Tongue (tissue), 2 donors: ENCODE measurements around the gene OSBPL8. TPM values are rescaled to one million over a fixed set of nuclear protein-coding genes. Genes with fewer than 3 reads are reported as not detected.
A peak's percentile ranks its signal among the peaks of the same experiment; 100 is the strongest.
"Not testable (repeated sequence)": the region's sequence is repeated elsewhere in the genome, so short reads cannot be mapped to it uniquely, and the experiment has no call there.

Experiments
- DNase-seq: peaks from one replicate; pipeline ENCODE4 v3.0.0-alpha.2; 2015
- total RNA-seq: library from RNA; depleted of rRNA; stranded (reverse); fragments of >200 nt; gene quantifications from one replicate; pipeline ENCODE4 v1.2.3, GENCODE V29; 2014

Gene OSBPL8
- total RNA-seq, 1 donor from 2014 or later: 92.3 TPM

DNA sequence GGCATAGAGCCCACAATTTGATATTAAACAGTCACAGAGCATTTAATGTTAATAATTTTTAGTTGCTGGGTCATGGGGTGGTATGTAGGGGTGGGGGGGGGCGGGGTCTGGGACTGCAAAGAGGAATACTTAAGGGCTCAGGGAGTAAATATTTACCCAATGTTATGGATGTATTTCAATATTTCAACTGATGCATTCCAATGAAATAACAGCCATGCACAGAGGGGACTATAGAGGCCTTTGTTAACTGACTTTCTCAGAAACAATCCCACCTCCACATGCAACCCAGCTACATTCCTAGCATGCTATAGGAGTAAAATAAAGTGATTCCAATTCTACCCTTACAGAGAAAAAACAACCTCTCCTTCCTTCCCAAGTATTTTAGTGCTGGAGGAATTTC, 203.5 kb downstream of the OSBPL8 start:
- no peak for DNase-seq

DNA sequence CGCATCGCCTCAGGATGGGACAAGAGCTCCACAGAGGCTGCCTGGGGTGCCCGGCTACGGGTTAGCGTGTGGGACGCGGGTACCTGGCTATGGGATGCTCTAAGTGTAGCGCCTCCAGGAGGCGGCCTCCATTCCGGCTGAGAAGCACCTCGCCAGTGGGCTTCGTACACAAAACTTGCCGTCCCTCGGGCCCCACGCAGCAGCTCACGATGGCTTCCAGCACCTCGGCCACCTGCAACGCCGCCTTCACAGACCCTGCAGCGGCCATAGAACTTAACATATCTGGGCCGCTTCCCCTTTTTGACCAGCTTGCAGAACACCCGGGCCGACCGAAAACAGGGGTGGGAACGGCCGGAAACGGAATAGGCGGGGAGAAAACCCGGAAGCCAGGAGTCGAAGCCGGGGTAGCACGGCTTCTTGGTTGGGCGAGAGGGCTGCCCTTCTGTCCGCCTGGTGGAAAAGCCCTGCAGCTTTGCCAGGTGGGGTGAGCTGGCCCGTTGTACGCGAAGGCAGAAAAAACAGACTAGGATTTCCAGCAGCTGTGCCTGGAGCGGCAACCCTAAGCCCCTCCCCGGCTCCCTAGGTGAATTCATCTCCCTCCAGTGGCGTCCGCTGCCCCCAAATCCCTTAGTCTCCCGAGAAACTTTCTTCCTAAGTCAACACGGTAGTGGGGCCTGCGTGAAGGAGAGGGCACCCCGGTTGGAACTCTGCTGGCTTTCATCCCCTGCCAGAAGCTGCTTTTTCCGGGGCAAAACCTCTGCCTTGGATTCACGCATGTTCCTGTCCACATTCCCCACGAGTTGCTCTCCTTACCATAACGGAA, 211.3 kb downstream of the OSBPL8 start, which contains the start of gene BBS10:
TSS of gene BBS10 (minus strand) at position 337 of the 823 bp plus-strand sequence. CDS start at position 280, 57 bp downstream.
- peak; percentile 96 for DNase-seq

DNA sequence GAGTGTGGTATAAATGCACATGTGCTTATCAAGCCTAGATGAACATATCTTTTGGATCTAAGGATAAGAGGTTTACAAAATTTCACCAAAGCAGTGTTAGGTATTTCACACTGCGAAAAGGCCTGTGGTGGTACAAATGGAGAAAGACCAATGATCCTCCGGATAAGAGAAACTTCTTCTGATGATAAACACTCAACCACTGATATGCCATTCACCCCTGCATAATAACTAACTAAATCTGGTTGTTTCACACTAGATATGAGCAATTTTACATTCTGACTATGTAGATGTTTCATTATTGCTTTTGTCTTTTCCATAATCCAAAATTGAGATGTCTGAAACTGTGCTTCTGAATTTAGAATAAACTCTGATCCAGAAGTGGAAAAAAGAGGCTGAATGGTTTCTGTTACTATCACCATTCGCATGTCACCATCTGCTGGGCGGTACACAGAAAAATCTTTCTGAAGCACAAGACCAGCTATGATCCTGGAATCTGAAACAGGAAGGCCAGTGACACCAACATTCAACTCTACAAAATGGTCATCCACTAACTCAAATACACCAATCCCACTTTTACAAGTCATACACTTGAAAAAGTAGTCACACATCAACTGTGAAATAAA, 212.7 kb downstream of the OSBPL8 start:
- peak; percentile 71 for DNase-seq

DNA sequence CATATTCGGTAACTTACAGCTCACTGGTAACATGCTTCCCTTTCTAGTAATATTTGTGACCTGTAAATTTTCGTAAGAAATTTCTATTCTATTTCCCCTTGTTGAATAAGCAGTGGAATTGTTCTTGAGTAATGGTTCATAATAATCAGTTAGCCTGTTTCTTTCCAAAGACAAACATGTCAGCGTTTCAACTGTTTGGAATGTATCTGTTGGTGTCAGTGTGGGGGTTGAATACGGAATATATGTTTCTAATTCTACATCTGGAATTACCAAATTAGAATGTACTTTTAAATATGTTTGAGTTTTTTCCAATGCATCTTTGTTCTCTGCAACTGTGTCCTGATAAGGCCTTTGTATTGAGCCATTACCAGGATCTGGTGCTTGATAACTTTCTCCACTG, 213.3 kb downstream of the OSBPL8 start:
- no peak for DNase-seq

DNA sequence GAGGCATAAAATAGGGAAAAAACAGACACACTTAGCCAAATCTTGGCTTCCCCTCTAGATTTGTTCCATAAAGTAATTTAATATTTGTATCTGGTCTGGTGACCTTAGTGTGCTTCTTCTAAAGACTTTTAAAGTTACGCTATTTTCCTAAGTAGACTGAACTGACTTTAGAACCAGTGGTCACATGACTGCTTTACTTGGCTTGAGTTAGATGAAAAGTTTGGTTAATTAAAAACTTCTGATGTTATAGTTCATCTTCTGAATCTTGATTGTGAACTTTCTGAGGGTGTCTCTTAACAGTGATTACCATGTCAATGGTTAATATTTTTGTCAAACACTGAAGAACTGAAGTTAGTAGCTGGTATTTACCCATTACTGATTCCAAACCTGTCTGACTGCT, 214.0 kb downstream of the OSBPL8 start:
- no peak for DNase-seq

DNA sequence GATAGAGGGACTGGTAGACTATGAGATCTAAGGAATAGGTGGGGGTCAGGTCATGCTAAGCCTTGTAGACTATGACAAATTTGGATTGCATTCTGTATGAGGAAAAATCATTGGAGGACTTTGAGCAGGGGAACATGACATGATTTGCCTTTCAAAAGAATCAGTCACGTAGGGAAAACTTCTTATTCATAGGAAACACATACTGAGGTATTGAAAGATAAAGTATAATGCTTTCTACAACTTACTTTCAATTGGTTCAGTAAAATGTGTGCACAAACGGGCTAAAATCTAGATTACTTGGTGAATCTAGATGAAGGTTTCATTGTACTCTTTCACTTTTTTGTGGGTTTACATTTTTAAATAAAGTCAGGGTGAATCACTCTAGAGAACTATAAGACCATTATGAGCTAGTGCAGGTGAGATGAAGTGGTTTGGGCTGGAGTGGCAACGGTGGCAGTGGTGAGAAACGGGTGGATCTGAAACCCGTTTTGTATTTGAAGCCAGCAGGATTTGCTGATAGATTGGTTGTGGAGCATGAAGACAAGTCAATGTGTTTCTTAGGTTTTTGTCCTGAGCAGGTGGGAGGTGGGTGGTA, 218.0 kb downstream of the OSBPL8 start:
- no peak for DNase-seq

DNA sequence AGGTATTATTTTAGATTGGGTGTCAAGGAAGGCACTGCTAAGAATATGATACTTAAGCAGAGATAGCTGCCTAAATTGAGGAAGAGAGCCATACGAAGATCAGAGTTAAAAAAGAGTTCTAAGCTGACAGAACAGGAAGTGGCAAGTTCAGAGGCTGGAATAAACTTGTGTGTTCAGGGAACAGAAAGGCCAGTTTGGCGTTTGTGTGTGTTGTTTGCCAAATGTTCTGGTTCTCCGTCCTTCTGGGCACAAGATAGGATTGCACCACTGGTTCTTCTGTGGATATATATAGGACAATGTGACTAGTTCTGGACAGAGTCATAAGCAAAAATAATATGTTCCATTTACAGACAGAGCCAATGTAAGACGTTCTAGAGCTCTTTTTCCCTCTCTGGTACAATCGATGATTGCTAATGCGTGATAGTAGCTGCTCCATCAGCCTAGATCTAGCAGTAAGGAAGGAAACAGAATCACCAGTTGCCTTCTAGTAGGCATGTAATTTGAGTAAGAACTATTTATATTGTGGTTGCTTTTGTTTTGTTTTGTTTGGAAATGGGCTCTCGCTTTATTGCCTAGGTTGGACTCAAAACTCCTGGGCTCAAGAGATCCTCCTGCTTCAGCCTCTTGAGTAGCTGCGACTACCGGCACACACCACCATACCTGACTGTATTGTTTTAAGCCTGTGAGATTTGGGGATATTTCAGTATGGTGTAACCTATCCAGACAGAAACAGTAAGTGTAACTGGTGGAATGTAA, 218.7 kb downstream of the OSBPL8 start:
- DNase-seq: no peak

DNA sequence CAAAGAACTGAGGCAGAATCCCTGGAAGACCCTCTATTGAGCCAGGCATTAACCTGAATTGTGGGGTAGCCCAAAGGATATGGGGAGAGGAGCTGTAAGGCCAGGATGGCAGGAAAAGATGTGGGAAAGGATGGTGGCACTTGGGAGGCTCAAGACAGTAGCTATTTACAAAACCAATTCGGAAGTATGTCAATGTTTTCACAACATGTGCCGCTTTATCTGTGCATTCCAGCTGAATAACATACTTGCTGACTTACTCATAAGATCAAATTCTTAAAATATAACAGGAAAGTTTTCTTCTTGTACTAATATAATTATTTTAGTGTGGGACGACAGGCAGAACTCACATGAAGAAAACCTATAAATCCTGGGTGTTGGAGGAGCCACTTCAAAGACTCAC, 222.0 kb downstream of the OSBPL8 start:
- no peak for DNase-seq

DNA sequence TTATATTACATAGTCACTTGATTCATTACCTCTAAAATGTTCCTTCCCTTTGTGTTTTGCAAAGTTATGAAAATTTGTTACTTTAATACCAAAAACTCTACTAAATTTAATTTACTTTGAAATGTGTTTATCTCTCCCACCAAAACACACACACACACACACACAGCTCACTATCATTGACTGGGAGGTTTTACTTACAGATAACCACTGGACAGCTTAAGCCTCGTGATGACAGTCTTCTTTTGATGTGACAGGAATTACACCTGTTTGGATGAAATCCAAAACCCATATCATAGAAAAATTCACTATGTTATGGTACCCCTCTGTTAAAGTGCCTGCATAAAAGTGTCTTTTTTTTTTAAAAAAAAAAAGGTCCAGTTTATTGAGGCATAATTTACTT, 227.0 kb downstream of the OSBPL8 start:
- no peak for DNase-seq

DNA sequence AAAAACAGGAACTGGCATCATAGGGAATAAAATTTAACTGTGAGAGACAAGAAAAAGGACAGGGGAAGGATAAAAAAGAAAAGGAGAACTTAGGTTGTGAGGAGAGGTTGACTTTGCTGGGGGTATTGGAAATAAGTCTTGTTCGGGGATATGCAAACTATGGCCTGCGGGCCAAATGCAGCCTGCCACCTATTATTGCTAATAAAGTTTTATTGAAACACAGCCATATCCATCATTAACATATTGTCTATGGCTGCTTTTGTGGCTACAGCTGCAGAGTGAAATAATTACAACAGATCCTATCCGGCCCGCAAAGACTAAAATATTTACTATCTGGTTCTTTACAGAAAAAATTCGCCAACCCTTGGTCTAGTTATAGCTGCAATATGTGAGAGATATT, 230.0 kb downstream of the OSBPL8 start:
- no peak for DNase-seq

DNA sequence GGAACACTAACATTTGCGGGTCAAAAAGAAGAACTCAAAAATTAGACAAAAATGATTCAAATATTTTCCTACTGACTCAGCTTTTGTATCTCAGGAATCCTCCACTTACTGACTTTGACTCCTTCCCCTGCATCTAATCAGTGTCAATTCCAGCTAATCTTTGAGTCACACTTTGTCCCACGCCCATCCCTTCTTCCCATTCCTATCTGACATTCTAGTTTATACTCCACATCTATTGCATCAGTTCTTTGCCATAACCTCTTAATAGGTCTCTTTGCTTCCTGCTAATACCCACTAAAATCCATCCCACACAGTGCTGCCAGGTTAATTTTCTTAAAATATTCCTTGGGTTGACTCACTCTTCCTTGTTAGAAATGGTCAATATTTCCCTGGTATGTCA, 230.4 kb downstream of the OSBPL8 start:
- DNase-seq: no peak

DNA sequence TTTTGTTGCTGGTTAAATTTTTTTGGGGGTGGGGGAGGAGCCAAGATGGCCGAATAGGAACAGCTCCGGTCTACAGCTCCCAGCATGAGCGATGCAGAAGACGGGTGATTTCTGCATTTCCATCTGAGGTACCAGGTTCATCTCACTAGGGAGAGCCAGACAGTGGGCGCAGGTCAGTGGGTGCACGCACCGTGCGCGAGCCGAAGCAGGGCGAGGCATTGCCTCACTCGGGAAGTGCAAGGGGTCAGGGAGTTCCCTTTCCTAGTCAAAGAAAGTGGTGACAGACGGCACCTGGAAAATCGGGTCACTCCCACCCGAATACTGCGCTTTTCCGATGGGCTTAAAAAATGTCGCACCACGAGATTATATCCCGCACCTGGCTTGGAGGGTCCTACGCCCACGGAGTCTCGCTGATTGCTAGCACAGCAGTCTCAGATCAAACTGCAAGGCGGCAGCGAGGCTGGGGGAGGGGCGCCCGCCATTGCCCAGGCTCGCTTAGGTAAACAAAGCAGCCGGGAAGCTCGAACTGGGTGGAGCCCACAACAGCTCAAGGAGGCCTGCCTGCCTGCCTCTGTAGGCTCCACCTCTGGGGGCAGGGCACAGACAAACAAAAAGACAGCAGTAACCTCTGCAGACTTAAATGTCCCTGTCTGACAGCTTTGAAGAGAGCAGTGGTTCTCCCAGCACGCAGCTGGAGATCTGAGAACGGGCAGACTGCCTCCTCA, 239.8 kb downstream of the OSBPL8 start:
- not testable (repeated sequence) for DNase-seq

DNA sequence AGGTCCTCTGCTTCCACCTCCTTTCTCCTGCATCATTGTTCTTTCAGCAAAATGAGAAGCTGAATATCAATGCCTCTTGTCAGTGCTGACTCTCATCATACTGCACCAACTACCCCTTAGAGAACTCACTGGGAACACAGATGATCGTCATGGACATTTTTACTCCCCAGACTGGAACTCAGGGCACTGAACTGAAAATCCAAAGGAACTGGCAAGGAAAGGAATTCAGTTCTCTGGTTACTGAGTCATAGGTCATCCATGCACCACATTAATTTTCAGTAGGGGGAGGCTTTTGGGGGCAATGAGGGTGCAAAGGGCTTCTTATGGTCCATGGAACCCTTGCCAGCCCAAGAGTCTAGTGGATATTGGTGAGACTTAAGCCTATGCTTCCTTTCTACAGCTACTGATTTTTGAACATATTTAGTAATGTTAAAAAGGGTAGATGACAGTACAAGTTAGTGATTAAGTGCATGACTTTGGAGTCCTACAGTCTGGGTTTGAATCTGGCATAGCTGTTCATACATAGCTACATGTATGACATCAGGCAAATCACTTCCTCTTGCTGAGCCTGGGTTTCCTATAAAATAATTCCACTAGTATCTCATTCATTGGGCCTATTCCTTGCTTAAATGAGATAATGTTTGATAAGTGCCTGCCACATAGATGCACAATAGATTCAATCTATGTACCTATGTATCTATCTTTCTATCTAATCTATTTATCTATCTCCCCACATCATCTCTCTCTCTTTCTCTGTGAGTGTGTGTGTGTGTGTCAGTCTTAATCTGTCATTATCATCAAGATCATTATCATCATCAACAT, 240.6 kb downstream of the OSBPL8 start:
- DNase-seq: no peak

DNA sequence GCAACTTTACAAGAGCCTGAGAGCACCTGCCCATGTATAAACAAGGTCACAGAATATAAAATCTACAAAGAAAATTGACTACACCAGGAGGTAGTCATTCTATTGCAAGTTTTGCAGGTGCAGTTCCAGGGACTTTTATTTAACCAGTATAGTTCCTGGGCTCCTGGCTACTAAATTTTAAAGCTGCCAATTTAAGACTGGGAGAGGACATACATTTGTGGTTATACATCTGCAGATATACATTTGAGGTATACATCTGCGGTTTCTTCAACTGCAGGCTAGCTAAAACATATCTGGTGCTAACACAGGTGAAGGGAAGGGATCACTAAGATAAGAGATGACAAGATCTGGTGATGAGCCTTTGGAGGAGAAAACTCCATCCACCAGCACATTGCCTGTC, 241.6 kb downstream of the OSBPL8 start:
- no peak for DNase-seq

DNA sequence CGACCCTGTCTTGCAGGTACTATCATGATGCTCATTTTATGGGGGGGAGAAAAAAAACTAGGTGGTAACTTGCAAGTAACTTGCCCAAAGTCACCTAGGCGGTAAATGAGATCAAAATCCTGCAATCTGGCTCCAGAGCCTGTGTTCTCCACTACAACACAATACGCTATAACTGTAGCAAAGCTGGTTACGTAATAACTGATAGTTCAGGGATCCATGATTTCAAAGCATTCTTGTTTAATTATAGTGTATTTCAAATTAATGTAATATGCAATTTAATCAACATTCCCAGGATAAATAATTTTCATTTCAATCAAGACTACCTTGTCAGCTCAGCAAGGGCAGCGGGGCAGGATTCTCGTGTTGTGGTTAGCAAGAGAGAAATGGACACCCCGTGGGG, 243.1 kb downstream of the OSBPL8 start:
- DNase-seq: no peak

DNA sequence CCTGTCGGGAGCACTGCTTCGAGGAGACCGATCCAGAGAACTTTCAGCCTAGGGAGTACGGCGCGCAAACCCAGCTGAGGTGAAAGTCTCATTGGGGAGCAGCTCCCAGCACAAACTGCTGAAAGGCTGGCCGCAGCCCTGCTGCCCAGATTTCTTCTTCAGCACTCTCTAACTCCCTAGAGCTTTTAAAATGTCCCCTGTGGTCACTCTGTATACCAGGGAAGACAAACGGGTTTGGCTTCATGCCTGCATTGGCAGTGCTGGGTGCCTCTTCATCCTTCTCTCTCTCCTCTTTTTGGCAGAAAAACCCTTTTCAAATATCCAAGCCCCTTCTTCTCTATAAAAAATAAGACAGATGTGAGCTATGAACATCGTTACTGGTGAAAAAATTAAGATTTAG, 246.3 kb downstream of the OSBPL8 start:
- no peak for DNase-seq

DNA sequence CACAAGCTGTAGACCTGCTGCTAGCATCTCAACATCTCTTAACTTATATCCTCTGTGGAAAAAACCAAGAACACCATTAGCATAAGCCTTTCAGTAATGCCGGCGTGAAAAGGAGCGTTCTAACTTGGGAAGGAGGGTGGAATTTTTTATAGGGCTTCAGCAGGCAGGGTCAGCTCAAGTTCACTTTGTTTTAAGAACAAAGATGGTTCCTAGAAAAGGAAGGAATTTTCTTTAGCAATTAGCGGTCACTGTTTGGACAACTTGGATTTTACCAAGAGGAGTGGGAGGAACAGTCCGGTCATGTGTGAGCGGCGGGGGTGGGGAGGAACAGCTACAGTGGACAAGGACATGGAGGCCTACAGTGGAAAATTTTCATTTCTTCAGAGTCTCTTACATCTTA, 247.3 kb downstream of the OSBPL8 start:
- no peak for DNase-seq

DNA sequence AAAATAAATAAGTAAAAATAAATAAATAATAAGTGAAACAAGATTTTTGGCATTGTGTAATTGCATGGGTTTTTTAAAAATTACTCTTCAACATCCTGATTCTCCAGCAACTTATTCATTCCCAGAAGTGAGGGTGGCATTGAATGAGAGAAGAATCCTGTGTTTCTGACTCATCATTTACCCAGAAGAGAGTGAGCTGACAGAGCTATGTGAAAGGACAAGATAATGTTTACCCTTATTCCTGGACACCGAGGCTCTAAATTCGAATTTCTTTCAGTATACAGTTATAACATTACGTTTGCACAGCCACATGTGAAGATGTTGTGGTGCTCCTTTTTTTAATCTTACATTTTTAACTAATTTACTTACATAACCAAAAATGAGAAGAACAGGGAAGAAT, 247.8 kb downstream of the OSBPL8 start:
- DNase-seq: no peak

DNA sequence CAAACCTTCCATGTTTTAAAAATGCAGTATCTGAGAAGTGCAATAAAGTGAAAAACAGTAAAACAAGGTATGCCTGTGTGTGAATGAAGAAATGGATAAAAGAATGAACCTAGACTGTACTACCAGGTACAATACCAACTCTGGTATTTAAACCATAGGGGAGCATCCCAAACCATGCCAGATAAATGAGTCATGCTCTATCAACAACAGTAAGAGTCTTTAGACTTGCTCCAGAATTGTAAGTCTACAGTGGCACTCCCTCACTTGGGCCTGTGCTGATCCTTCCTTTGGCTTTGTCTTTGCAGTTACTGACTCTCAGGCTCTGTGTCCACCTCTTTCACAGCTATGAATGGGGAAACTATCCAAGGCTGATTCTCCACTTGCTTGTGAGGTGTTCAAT, 249.5 kb downstream of the OSBPL8 start:
- DNase-seq: no peak

DNA sequence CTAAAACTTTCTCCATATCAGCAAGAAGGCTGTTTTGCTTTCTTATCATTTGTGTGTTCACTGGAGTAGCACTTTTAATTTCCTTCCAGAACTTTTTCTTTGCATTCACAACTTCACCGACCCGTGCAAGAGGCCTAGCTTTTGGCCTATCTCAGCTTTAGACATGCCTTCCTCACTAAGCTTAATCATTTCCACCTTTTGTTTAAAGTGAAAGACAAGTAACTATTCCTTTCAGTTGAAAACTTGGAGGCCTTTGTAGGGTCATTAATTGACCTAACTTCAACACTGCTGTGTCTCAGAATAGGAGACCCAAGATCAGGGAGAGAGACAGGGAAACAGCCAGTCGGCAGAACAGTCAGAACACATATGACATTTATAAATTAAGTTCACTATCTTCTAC, 250.7 kb downstream of the OSBPL8 start:
- no peak for DNase-seq

DNA sequence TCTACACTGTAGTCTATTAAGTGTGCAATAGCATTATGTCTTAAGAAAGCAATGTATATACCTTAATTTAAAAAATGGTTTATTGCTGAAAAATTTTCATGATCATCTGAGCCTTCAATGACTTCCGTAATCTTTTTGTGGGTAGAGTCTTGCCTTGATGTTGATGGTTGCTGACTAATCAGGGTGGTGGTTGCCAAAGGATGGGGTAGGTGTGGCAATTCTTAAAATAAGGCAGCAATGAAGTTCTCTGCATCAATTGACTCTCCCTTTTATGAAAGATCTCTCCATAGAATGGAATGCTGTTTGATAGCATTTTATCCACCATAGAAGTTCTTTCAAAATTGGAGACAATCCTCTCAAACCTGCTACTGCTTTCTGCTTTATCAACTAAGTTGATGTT, 252.5 kb downstream of the OSBPL8 start:
- no peak for DNase-seq
